ENCODE results near the gene POM121C. TPM values are rescaled to one million over a fixed set of nuclear protein-coding genes. Genes with fewer than 3 reads are reported as not detected.
"Not testable (repeated sequence)": the region's sequence is repeated elsewhere in the genome, so short reads cannot be mapped to it uniquely, and the experiment has no call there.

The POM121C gene
- total RNA-seq = 8.5 and 10.3 TPM in 2 replicates
- 48.1 TPM for polyA plus RNA-seq (2012)

DNA sequence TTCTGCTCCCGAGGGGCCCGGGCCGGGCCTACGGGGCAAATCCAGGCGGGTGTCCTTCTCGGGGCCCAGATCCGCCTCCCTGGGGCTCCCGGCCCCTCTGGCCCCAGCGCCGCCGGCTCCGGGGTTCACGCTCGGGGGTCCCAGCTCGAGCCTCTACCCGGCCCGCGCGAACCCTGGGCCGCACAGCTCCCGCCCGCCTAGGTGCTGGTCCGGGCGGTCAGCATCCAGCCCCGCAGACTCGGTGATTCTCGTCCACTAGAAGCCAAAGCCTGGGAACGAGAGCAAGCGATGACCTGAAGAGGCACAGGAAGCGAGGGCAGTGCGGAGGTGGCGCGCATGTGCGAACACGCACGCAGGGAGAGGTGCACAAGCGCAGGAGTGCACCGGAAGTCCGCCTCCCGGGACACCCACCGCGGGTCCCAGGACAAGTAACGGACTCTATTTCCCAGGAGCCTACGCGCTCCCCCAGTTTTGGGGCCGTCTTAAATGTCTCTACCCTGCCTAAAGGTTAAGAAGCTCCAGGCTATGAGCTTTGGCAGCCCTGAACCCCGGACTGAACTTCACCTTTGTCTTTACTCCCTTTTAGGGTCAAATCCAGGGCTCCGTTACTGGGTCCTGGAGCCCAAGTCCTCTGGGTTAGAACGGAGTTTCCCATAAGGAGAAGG is at the start of gene POM121C:
Gene POM121C (minus strand): TSS at position 321 of the 665 bp plus-strand sequence. CDS start 44,803 bp downstream, outside the sequence.
- DNase-seq (ENCODE audit: low read depth) = peak; percentile 97

DNA sequence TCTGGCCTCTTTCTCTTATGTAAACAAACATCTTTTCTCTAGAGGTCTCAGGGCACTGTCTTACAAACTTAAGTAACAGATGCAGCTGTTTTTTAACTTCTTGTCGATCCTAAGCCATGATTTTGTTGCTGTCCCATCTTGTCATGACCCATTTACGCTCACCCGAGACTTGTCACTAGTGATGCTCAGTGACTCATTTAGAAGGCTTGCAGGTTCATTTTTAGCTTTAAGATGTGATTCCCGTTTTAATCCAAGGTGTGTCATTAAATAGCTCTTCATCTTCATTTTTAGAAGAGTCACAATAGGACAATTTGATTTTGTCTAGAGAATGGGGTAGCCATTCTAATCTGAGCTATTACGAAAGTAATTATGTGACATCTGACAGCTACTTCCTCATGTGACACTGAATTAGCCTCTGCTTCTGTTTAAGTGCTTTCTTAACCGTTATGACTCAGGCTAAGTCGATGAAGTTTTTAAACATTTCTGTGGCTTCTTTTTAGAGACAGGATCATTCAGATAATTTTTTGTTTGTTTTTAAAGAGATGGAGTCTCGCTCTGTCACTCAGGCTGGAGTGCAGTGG is 48.7 kb upstream of the POM121C start:
- peak; percentile 67 for DNase-seq (ENCODE audit: low read depth)

DNA sequence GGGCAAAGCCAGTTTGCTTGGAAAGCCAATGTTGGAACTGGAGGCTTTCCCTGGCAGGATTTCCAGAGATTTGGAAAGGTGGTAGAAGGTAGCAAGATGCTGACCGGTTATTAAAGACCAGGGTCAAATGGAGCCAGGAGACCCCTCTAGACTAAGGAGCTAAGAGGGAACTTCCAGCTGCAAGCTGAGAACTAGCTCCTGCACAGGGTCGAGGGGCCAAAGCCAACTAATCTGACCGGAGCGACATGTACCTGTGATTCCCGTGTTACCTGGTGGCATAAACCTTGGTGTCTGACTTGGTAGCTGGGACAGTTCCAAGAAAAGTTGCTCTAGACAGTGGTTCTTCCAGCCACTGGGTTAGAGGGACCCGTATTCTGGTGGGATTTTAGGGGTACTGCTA is 47.8 kb upstream of the POM121C start:
- no peak for DNase-seq (ENCODE audit: low read depth)

GRCh38 chr7:75532639-75533038 is 46.5 kb upstream of the POM121C start:
- DNase-seq (ENCODE audit: low read depth) = no peak

- DNase-seq (ENCODE audit: low read depth) = peak; percentile 83
Measured at GRCh38 chr7:75531359-75531821, 45.3 kb upstream of the POM121C start.

DNA sequence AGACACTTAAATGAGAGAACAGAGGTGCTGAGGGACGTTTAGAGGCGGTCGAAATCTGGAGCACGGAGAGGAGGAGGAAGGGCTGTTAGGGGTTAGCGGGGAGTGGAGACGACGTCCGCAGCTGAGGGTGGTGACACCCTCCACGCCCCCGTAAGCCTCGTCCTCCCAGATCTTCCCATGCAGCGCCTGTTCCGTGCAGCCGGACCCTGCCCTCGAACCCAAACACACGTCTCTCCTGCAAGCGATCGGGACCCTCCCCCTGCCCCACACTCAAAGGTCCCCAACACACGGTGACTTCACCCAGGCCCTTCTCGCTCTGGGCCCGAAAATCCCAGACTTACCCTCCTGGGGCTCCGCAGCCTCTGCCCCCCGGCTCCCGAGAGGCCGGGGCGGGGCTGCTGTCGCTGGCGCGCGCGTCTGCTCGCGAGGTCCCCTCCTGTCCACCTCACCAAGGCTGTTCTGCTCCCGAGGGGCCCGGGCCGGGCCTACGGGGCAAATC is 41.2 kb upstream of the POM121C start:
- peak; percentile 8 for DNase-seq (ENCODE audit: low read depth)

DNA sequence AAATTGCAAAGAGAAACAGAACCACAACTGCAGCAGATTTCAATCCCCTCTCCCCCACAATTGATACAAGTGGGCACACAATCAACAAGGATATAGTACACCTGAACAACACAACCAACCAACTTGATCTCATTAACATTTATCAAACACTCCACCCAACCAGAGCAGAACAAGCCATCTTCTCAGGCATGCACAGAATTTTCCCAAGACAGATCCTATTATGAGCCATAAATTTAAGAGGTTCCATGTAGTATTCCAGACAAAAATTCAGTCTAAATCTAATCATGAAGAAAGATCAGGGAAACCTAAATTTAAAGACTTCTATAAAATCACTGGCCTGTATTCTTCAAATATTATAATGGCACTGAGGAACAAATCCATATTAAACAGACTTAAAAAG is 35.6 kb upstream of the POM121C start:
- DNase-seq (ENCODE audit: low read depth) = not testable (repeated sequence)

DNA sequence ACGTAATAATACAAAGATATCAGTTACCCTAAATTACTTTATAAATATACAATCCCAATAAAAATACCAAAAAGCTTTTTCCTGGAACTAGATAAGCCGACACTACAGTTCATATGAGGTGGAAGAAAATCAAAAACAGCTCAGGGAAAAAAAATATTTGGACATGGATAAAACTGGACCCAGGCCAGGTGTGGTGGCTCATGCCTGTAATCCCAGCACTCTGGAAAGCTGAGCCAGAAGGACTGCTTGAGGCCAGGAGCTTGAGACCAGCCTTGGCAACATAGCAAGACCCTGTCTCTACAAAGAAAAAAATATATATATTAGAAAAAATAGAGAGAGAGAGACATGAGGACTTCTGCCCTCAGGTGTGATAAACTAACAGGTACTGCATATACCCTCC is 32.7 kb upstream of the POM121C start:
- peak; percentile 22 for DNase-seq (ENCODE audit: low read depth)

- not testable (repeated sequence) for DNase-seq (ENCODE audit: low read depth)
Measured at GRCh38 chr7:75509033-75509432, 22.9 kb upstream of the POM121C start.

GRCh38 chr7:75492020-75492419 is 5.9 kb upstream of the POM121C start, which contains the start of gene SPDYE5:
Gene SPDYE5 (plus strand): TSS chr7:75492320. CDS start chr7:75494048, 1,728 bp downstream.
- not testable (repeated sequence) for DNase-seq (ENCODE audit: low read depth)

DNA sequence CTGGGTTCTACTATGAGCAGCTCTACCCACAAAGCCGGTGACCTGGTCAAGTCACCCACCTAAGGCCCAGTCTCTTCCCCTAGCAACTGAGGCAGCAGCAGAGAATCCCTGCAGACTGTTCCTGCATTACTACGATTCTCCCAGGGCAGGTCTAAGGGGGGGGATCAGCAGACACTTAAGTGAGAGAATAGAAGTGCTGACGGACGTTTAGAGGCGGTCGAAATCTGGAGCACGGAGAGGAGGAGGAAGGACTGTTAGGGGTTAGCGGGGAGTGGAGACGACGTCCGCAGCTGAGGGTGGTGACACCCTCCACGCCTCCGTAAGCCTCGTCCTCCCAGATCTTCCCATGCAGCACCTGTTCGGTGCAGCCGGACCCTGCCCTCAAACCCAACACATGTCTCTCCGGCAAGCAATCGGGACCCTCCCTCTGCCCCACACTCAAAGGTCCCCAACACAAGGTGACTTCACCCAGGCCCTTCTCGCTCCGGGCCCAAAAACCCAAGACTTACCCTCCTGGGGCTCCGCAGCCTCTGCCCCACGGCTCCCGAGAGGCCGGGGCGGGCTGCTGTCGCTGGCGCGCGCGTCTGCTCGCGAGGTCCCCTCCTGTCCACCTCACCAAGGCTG is 632 bp downstream of the POM121C start:
- DNase-seq (ENCODE audit: low read depth) = peak; percentile 28

DNA sequence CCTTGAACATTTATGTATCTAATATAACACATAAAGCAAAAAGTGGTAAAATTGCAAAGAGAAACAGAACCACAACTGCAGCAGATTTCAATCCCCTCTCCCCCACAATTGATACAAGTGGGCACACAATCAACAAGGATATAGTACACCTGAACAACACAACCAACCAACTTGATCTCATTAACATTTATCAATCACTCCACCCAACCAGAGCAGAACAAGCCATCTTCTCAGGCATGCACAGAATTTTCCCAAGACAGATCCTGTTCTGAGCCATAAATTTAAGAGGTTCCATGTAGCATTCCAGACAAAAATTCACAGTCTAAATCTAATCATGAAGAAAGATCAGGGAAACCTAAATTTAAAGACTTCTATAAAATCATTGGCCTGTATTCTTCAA is 5.8 kb downstream of the POM121C start:
- not testable (repeated sequence) for DNase-seq (ENCODE audit: low read depth)

DNA sequence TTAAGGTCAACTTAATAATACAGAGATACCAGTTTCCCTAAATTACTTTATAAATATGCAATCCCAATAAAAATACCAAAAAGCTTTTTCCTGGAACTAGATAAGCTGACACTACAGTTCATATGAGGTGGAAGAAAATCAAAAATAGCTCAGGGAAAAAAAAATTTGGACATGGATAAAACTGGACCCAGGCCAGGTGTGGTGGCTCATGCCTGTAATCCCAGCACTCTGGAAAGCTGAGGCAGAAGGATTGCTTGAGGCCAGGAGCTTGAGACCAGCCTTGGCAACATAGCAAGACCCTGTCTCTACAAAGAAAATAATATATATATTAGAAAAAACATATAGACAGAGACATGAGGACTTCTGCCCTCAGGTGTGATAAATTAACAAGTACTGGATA is 8.6 kb downstream of the POM121C start:
- DNase-seq (ENCODE audit: low read depth) = not testable (repeated sequence)

GRCh38 chr7:75470166-75470565 is 15.9 kb downstream of the POM121C start:
- DNase-seq (ENCODE audit: low read depth) = not testable (repeated sequence)

- DNase-seq (ENCODE audit: low read depth) = peak; percentile 22
Measured at GRCh38 chr7:75460541-75460940, 25.6 kb downstream of the POM121C start.

DNA sequence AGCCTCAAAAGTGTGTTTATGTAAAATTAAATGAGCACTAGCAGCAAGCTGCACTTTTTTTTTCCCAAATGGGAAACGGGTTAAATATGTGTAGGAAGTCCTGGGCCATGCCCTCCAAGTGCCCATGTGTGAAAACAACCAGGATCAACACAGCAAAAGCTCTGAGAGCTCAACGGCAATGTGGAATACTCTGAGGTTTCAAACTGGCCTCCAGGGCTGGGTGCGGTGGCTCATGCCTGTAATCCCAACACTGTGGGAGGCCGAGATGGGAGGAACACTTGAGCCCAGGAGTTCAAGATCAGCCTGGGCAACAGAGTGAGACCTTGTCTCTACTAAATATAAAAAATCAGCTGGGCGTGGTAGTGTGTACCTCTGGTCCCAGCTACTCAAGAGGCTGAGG is 28.1 kb downstream of the POM121C start:
- DNase-seq (ENCODE audit: low read depth) = not testable (repeated sequence)

GRCh38 chr7:75456403-75456802 is 29.7 kb downstream of the POM121C start:
- DNase-seq (ENCODE audit: low read depth) = not testable (repeated sequence)

DNA sequence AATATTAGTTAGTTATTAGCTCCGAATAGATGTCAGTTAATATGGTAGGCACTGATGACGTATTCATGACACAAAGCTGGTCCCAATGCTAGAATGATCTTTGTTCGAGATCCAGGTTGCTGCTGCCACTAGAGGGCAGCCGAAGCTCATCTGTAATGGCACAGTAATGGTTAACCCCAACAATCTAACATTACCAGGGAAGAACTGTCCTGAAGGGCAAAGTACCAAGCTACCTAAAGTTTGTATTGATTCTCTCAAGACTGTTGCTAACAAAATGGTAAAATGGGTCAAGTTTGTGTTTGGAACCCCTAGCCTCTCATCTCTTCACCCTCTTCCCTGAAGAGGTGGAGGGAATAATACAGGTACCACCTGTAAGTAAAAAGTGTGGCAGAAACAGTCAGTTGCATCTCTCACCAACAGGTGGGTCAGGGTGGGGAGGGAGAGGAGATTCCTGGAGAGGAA is 33.6 kb downstream of the POM121C start:
- DNase-seq (ENCODE audit: low read depth) = not testable (repeated sequence)

DNA sequence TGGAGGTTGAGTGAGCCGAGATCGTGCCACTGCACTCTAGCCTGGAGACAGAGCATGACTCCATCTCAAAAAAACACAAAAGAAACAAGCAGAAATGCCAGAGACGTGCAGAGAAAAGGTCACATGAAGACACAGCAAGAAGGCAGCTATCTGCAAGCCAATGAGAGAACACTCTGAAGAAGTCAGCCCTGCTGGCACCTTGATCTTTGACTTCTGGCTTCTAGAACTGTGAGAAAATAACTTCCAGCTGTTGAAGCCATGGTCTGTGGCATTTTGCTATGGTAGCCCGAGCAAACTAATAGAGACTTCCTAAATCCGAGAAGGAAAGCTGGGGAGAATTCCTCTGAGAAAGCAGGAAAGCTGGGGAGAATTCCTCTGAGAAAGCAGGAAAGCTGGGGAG is 36.2 kb downstream of the POM121C start:
- DNase-seq (ENCODE audit: low read depth) = not testable (repeated sequence)

GRCh38 chr7:75442465-75443111 is 43.5 kb downstream of the POM121C start:
- peak; percentile 68 for DNase-seq (ENCODE audit: low read depth)

- not testable (repeated sequence) for DNase-seq (ENCODE audit: low read depth)
Measured at GRCh38 chr7:75442101-75442464, 44.0 kb downstream of the POM121C start.
